ENCODE measurements around the gene SNRNP200.

DNA sequence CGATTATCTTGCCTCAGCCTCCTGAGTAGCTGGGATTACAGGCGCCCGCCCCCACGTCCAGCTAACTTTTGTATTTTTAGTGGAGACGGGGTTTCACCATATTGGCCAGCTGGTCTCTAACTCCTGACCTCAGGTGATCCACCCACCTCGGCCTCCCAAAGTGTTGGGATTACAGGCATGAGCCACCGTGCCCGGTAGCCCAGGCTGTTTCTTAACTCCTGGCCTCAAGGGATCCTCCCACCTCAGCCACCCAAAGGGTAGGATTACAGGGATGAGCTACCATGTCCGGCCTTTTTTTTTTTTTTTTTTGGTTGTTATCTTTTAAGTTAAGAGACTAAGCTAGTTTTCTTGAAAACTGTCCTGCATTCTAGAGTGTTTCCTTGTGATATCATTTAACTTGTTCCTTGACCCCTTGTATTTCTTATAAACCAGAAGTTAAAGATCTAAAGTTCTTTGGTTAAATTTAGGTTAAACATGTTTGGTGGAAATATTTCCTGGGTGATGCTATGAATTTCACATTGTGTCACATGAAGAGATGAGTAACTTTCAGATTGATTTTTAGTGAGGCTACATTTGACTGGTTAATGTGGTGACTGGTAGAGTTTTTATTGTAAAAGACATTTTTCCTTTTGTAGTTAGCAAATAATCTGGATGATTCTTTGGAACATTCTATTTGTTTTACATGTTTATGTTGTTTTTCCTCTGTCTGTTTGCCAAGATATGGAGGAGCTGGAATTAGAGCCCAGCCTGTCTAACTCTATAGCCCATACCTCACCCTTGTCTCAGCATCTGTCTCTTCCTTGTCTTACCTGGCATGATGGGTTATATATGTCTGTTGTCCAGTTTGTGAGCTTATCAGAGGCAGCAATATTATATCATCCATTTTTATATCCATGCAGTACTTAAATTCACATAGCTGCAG lies 35.4 kb upstream of the SNRNP200 start:
- TF ChIP-seq, protein P1, sequence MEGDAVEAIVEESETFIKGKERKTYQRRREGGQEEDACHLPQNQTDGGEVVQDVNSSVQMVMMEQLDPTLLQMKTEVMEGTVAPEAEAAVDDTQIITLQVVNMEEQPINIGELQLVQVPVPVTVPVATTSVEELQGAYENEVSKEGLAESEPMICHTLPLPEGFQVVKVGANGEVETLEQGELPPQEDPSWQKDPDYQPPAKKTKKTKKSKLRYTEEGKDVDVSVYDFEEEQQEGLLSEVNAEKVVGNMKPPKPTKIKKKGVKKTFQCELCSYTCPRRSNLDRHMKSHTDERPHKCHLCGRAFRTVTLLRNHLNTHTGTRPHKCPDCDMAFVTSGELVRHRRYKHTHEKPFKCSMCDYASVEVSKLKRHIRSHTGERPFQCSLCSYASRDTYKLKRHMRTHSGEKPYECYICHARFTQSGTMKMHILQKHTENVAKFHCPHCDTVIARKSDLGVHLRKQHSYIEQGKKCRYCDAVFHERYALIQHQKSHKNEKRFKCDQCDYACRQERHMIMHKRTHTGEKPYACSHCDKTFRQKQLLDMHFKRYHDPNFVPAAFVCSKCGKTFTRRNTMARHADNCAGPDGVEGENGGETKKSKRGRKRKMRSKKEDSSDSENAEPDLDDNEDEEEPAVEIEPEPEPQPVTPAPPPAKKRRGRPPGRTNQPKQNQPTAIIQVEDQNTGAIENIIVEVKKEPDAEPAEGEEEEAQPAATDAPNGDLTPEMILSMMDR (optimal IDR thresholded peaks at IDR 0.05 in 1 of 3, IDR thresholded peaks at IDR 0.05 in 1 of 3, conservative IDR thresholded peaks at IDR 0.05 in 1 of 3; ENCODE audit: extremely low read depth in 1 of 3, insufficient read depth in 2 of 3, low read length in 3 of 3): no peak
- TF ChIP-seq EZH2 (IDR thresholded peaks at IDR 0.05; ENCODE audit: low read length): no peak
